HCT116 (cell line): Measurements from ENCODE around the gene VWC2L. TPM values are rescaled to one million over a fixed set of nuclear protein-coding genes. Genes with fewer than 3 reads are reported as not detected.

ENCODE experiments used
- ATAC-seq: fragments of 200-7000 bp; cut with Tn5 transposase; 2 replicates; pipeline ENCODE4 v1.9.1; 2020; ENCODE audit warnings: mild to moderate bottlenecking, moderate library complexity
- BruUV-seq: library from RNA; stranded (reverse); fragments of 400-500 nt; replicated peaks from 2 replicates; lab custom pipeline; 2021; lab: Mats Ljungman, UMichigan
- CTCF ChIA-PET: fragments of 300-600 bp; sonication (Branson Sonifier 250); formaldehyde crosslinking; loops from one replicate; lab custom pipeline; 2021; ENCODE audit warnings: antibody characterized with exemption; lab: Charles Lee
- POLR2A ChIA-PET: fragments of 300-600, 350-600 bp; sonication (Branson Sonifier 250); formaldehyde crosslinking; loops from one replicate; lab custom pipeline; 2021; ENCODE audit warnings: antibody characterized with exemption; lab: Charles Lee
- RAD21 ChIA-PET, 2 experiments: fragments of 300-600 bp; sonication (Branson Sonifier 250); formaldehyde crosslinking; loops; one replicate each; lab custom pipeline; 2023; ENCODE audit warnings: low total read pairs in 2 of 2; ENCODE audit not compliant: uncharacterized antibody in 2 of 2, unreplicated experiment in 2 of 2, low non-redundant PET in 1 of 2; lab: Charles Lee
- DNase-seq: peaks from one replicate; pipeline ENCODE4 v3.0.0-alpha.2; 2010; ENCODE audit warnings: low read depth, low spot score
- H2AFZ ChIP-seq: fragments of 200-600 bp; shearing (Covaris generic), sonication (generic); 2 replicates; pipeline ENCODE4 v1.6.1; 2017; ENCODE audit warnings: low read depth, mixed run types, mixed read lengths, antibody characterized with exemption, low read length; ENCODE audit not compliant: poor library complexity, severe bottlenecking
- H3K27ac ChIP-seq: 2 replicates; pipeline ENCODE4 v1.5.1; 2012; ENCODE audit warnings: low read depth, low read length
- H3K27me3 ChIP-seq: fragments of 200-600 bp; sonication (generic); 2 replicates; pipeline ENCODE4 v1.6.1; 2016; ENCODE audit warnings: mixed run types, low read length, mixed read lengths; ENCODE audit not compliant: insufficient read depth
- H3K36me3 ChIP-seq, 2 experiments: fragments of 200-500 bp in 1 of 2; fragments of 200-600 bp in 1 of 2; sonication (Bioruptor generic) in 1 of 2; sonication (generic) in 1 of 2; 2 replicates each; pipeline versions ENCODE4 v1.5.1 to v1.6.1; 2014 to 2016; ENCODE audit warnings: low read length in 2 of 2, inconsistent platforms in 1 of 2, mixed read lengths in 1 of 2, mixed run types in 1 of 2; ENCODE audit not compliant: insufficient read depth in 2 of 2, control insufficient read depth in 1 of 2
- H3K4me1 ChIP-seq, 2 experiments: fragments of 200-600 bp in 1 of 2; sonication (generic) in 1 of 2; 2 replicates each; pipeline versions ENCODE4 v1.5.1 to v1.6.1; 2012 to 2017; ENCODE audit warnings: low read length in 2 of 2, inconsistent platforms in 1 of 2, mild to moderate bottlenecking in 1 of 2, mixed read lengths in 1 of 2, mixed run types in 1 of 2, moderate library complexity in 1 of 2; ENCODE audit not compliant: insufficient read depth in 2 of 2, control insufficient read depth in 1 of 2
- H3K4me2 ChIP-seq: fragments of 200-600 bp; sonication (generic); 2 replicates; pipeline ENCODE4 v1.6.1; 2017; ENCODE audit warnings: mixed run types, low read length, mixed read lengths
- H3K4me3 ChIP-seq, 2 experiments: fragments of 200-600 bp in 1 of 2; sonication (generic) in 1 of 2; replicated peaks in 1 of 2; 2 replicates each; pipeline ENCODE4 v1.5.1; 2011 to 2016; ENCODE audit warnings: low read length in 2 of 2, control low read depth in 1 of 2, low read depth in 1 of 2, mild to moderate bottlenecking in 1 of 2, mixed read lengths in 1 of 2, mixed run types in 1 of 2
- H3K79me2 ChIP-seq: fragments of 200-600 bp; sonication (generic); 2 replicates; pipeline ENCODE4 v1.6.1; 2017; ENCODE audit warnings: mild to moderate bottlenecking, mixed run types, low read length, moderate library complexity, mixed read lengths; ENCODE audit not compliant: insufficient read depth
- H3K9ac ChIP-seq: fragments of 200-600 bp; sonication (generic); 2 replicates; pipeline ENCODE4 v1.6.1; 2016; ENCODE audit warnings: low read length, mixed read lengths
- H3K9me2 ChIP-seq: fragments of 200-600 bp; sonication (generic), shearing (Covaris generic); 2 replicates; pipeline ENCODE4 v1.6.1; 2017; ENCODE audit warnings: mixed run types, mild to moderate bottlenecking, moderate library complexity; ENCODE audit not compliant: insufficient read depth
- H3K9me3 ChIP-seq, 2 experiments: fragments of 200-500 bp in 1 of 2; fragments of 200-600 bp in 1 of 2; sonication (Bioruptor generic) in 1 of 2; sonication (generic) in 1 of 2; 2 replicates each; pipeline ENCODE4 v1.6.1; 2014 to 2017; ENCODE audit warnings: low read length in 2 of 2, mixed read lengths in 2 of 2, inconsistent platforms in 1 of 2, low read depth in 1 of 2, mild to moderate bottlenecking in 1 of 2, mixed run types in 1 of 2, moderate library complexity in 1 of 2; ENCODE audit not compliant: control insufficient read depth in 1 of 2, insufficient read depth in 1 of 2
- H4K20me1 ChIP-seq: fragments of 200-600 bp; sonication (generic), shearing (Covaris generic); 2 replicates; pipeline ENCODE4 v1.6.1; 2017; ENCODE audit warnings: mixed run types, mild to moderate bottlenecking, moderate library complexity; ENCODE audit not compliant: insufficient read depth
- CEBPB ChIP-seq: IDR thresholded peaks from 2 replicates; pipeline ENCODE4 v1.6.1; 2012; ENCODE audit warnings: low read depth
- ELF1 ChIP-seq: IDR thresholded peaks from 2 replicates; pipeline ENCODE4 v1.6.1; 2012; ENCODE audit warnings: low read depth, borderline replicate concordance
- EZH2phosphoT487 ChIP-seq: fragments of 200-600 bp; IDR thresholded peaks from 2 replicates; pipeline ENCODE4 v1.6.1; 2018; ENCODE audit warnings: antibody characterized with exemption, borderline replicate concordance
- JUND ChIP-seq: IDR thresholded peaks from 2 replicates; pipeline ENCODE4 v1.6.1; 2012
- POLR2A ChIP-seq: IDR thresholded peaks from 2 replicates; pipeline ENCODE4 v1.7.0; 2011; ENCODE audit warnings: borderline replicate concordance; ENCODE audit not compliant: insufficient read depth, insufficient read length; ENCODE audit errors: extremely low read depth
- RAD21 ChIP-seq: IDR thresholded peaks from 2 replicates; pipeline ENCODE4 v1.6.1; 2012; ENCODE audit warnings: low read depth, mild to moderate bottlenecking
- SIN3A ChIP-seq: IDR thresholded peaks from 2 replicates; pipeline ENCODE4 v1.6.1; 2012; ENCODE audit warnings: low read depth
- SP1 ChIP-seq: IDR thresholded peaks from 2 replicates; pipeline ENCODE4 v1.6.1; 2012; ENCODE audit warnings: low read depth
- SRF ChIP-seq: IDR thresholded peaks from 2 replicates; pipeline ENCODE4 v1.6.1; 2012; ENCODE audit warnings: low read depth
- TCF7L2 ChIP-seq: IDR thresholded peaks from 2 replicates; pipeline ENCODE4 v1.7.0; 2011; ENCODE audit warnings: borderline replicate concordance, inconsistent platforms; ENCODE audit not compliant: insufficient read depth, insufficient read length; ENCODE audit errors: extremely low read depth
- YY1 ChIP-seq: IDR thresholded peaks from 2 replicates; pipeline ENCODE4 v1.6.1; 2011; ENCODE audit warnings: low read length, low read depth, moderate library complexity, mild to moderate bottlenecking; ENCODE audit not compliant: insufficient replicate concordance; ENCODE audit errors: extremely low read depth
- ZFX ChIP-seq: fragments of 450-650 bp; IDR thresholded peaks from 2 replicates; pipeline ENCODE4 v1.6.1; 2017
- intact Hi-C: fragments of 100-400 bp; cut with micrococcal nuclease; formaldehyde crosslinking; loops from 2 replicates; pipeline ENCODE4 v1.10.0; 2022
- total RNA-seq: library from RNA; stranded (reverse); gene quantifications from one replicate; pipeline ENCODE4 v1.2.1, GENCODE V29; 2021; ENCODE audit not compliant: unreplicated experiment
- TF ChIP-seq, protein P1 (sequence below): IDR thresholded peaks from 2 replicates; pipeline ENCODE4 v1.6.1; 2012
- TF ChIP-seq, protein P2 (sequence below), 3 experiments: fragments of 200-600 bp in 1 of 3; sonication (generic) in 1 of 3; IDR thresholded peaks in 2 of 3; conservative IDR thresholded peaks in 1 of 3; 2 replicates each; pipeline ENCODE4 v1.5.1; 2012 to 2017; ENCODE audit warnings: low read depth in 2 of 3, low read length in 2 of 3, antibody characterized with exemption in 1 of 3, borderline replicate concordance in 1 of 3, control low read depth in 1 of 3, mild to moderate bottlenecking in 1 of 3, mixed read lengths in 1 of 3, mixed run types in 1 of 3, moderate library complexity in 1 of 3; ENCODE audit not compliant: insufficient read depth in 1 of 3

Gene VWC2L
- total RNA-seq, 1 experiment from 2014 or later, result not detected

DNA sequence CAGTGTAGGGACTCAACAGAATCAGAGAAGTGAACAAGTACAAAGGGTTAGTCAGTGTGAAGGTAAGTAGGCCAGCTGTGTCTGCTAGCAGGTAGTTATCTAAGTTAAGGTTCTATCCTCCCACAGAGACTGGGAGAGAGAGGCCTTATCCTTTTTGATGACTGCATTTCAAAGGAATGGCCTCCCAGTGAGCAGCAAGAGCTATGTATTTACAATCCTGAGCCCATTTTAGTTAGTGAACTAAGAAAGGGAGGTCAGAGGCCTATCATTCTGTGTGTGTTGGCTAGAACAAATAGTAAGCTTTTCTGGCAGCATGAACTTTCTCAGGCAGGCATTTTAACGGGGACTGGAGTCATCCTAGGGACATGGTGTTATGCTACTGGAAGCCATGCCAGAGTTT is 182.9 kb downstream of the VWC2L start:
- Histone ChIP-seq H3K79me2 (no peaks in the 10 kb centered on the region), H3K4me3 (no peak overlapping the region), H3K27me3 (no peaks in the 10 kb centered on the region), H3K9ac (no peak overlapping the region), H2AFZ (peak overlapping the region; percentile 92), H3K4me2 (peak overlapping the region; percentile 39), H3K27ac (no peak overlapping the region), H3K36me3 (no peaks in the 10 kb centered on the region), H3K4me1 (peaks cover 5 to 8% of the 10 kb centered on the region in 2 experiments; a peak in 3 of 4 replicates), H3K9me2 (no peaks in the 10 kb centered on the region), H3K9me3 (no peaks in the 10 kb centered on the region), H4K20me1 (no peaks in the 10 kb centered on the region)
- ChIA-PET RAD21 (no interaction called here), CTCF (interaction anchor here (1.0 kb wide), 1 partner anchor 10 kb away, joined by 3 read pairs; no protein-coding TSS in a partner anchor), POLR2A (no interaction called here)
- no TSS peak for BruUV-seq
- intact Hi-C loops, result loop anchor here (10.0 kb wide), 1 partner anchor 529 kb away; no protein-coding TSS in a partner anchor
- DNase-seq (peak; percentile 27), ATAC-seq (peak; percentile 76)
- TF ChIP-seq TCF7L2 (no peak), RAD21 (no peak), SRF (no peak), ZFX (no peak), EZH2phosphoT487 (no peak), SIN3A (no peak), ELF1 (no peak), JUND (no peak), YY1 (no peak), POLR2A (no peak), SP1 (no peak), CEBPB (no peak)
- TF ChIP-seq, protein P1, sequence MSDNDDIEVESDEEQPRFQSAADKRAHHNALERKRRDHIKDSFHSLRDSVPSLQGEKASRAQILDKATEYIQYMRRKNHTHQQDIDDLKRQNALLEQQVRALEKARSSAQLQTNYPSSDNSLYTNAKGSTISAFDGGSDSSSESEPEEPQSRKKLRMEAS, result no peak
- TF ChIP-seq, protein P2, sequence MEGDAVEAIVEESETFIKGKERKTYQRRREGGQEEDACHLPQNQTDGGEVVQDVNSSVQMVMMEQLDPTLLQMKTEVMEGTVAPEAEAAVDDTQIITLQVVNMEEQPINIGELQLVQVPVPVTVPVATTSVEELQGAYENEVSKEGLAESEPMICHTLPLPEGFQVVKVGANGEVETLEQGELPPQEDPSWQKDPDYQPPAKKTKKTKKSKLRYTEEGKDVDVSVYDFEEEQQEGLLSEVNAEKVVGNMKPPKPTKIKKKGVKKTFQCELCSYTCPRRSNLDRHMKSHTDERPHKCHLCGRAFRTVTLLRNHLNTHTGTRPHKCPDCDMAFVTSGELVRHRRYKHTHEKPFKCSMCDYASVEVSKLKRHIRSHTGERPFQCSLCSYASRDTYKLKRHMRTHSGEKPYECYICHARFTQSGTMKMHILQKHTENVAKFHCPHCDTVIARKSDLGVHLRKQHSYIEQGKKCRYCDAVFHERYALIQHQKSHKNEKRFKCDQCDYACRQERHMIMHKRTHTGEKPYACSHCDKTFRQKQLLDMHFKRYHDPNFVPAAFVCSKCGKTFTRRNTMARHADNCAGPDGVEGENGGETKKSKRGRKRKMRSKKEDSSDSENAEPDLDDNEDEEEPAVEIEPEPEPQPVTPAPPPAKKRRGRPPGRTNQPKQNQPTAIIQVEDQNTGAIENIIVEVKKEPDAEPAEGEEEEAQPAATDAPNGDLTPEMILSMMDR (IDR thresholded peaks at IDR 0.05 in 2 of 3, conservative IDR thresholded peaks at IDR 0.05 in 1 of 3; ENCODE audit: borderline replicate concordance in 1 of 3, insufficient read depth in 1 of 3, low read depth in 2 of 3, low read length in 2 of 3), result no peak
